ENCODE measurements around the gene RBBP8NL. TPM values are rescaled to one million over a fixed set of nuclear protein-coding genes. Genes with fewer than 3 reads are reported as not detected.

RBBP8NL gene
- total RNA-seq, 1 experiment from 2014 or later, result 6.2 TPM

- H3K4me1 Mint-ChIP-seq (ENCODE audit: low read depth, unreplicated experiment), result no peaks in the 10 kb centered on the region
- peak overlapping the region; percentile 19 for H3K27ac Mint-ChIP-seq (ENCODE audit: unreplicated experiment)
- TF ChIP-seq CTCF (IDR thresholded peaks at IDR 0.05; ENCODE audit: unreplicated experiment), result no peak
- H3K27me3 Mint-ChIP-seq (ENCODE audit: unreplicated experiment), result no peaks in the 10 kb centered on the region
- H3K36me3 Mint-ChIP-seq (ENCODE audit: insufficient read depth, unreplicated experiment), result peaks cover 41% of the 10 kb centered on the region
- CTCF ChIA-PET, result no interaction called here
- H3K9me3 Mint-ChIP-seq (ENCODE audit: low read depth, unreplicated experiment), result peaks cover 4% of the 10 kb centered on the region
- no peak overlapping the region for H3K4me3 Mint-ChIP-seq (ENCODE audit: low read depth, unreplicated experiment)
- intact Hi-C loops (cut with micrococcal nuclease; ENCODE audit: unreplicated experiment), result no loop called here
- no peak for DNase-seq
- BruUV-seq (replicated peaks), result no TSS peak
Observed at GRCh38 chr20:62398120-62398821, 29.1 kb downstream of the RBBP8NL start.

- Mint-ChIP-seq H3K9me3 (ENCODE audit: low read depth, unreplicated experiment) (peaks cover 4% of the 10 kb centered on the region), H3K27ac (ENCODE audit: unreplicated experiment) (no peak overlapping the region), H3K4me1 (ENCODE audit: low read depth, unreplicated experiment) (no peaks in the 10 kb centered on the region), H3K36me3 (ENCODE audit: insufficient read depth, unreplicated experiment) (peaks cover 45% of the 10 kb centered on the region), H3K27me3 (ENCODE audit: unreplicated experiment) (no peaks in the 10 kb centered on the region), H3K4me3 (ENCODE audit: low read depth, unreplicated experiment) (no peak overlapping the region)
- BruUV-seq (replicated peaks), result no TSS peak
- intact Hi-C loops (cut with micrococcal nuclease; ENCODE audit: unreplicated experiment), result no loop called here
- no peak for TF ChIP-seq CTCF (IDR thresholded peaks at IDR 0.05; ENCODE audit: unreplicated experiment)
- CTCF ChIA-PET, result no interaction called here
- DNase-seq, result no peak
Observed at GRCh38 chr20:62396367-62397239, 30.7 kb downstream of the RBBP8NL start.

GRCh38 chr20:62395311-62396242 is 31.8 kb downstream of the RBBP8NL start:
- Mint-ChIP-seq H3K4me3 (ENCODE audit: low read depth, unreplicated experiment) (no peak overlapping the region), H3K36me3 (ENCODE audit: insufficient read depth, unreplicated experiment) (peaks cover 56% of the 10 kb centered on the region), H3K9me3 (ENCODE audit: low read depth, unreplicated experiment) (peaks cover 4% of the 10 kb centered on the region), H3K4me1 (ENCODE audit: low read depth, unreplicated experiment) (no peaks in the 10 kb centered on the region), H3K27me3 (ENCODE audit: unreplicated experiment) (no peaks in the 10 kb centered on the region), H3K27ac (ENCODE audit: unreplicated experiment) (peak overlapping the region; percentile 58)
- peak; percentile 37 for TF ChIP-seq CTCF (IDR thresholded peaks at IDR 0.05; ENCODE audit: unreplicated experiment)
- DNase-seq, result peak; percentile 57
- CTCF ChIA-PET, result no interaction called here
- BruUV-seq (replicated peaks), result no TSS peak
- intact Hi-C loops (cut with micrococcal nuclease; ENCODE audit: unreplicated experiment), result no loop called here

Data from Calu3 (cell line).